ENCODE results near the gene IRAK2. TPM values are rescaled to one million over a fixed set of nuclear protein-coding genes. Genes with fewer than 3 reads are reported as not detected.

The IRAK2 gene
- total and polyA plus RNA-seq, 2 of the 8 experiments (the other 6 are each of a cell fraction or from before 2014, with no cell fraction given), result 1.5 TPM

GRCh38 chr3:10229576-10229975, 64.9 kb downstream of the IRAK2 start:
- H3K9ac ChIP-seq (replicated peaks in 1 of 4; ENCODE audit: extremely low read depth in 1 of 4, low read depth in 3 of 4, low read length in 3 of 4), result no peak overlapping the region
- H3K79me1 ChIP-seq (ENCODE audit: low read depth, low read length), result no peaks in the 10 kb centered on the region
- no peaks in the 10 kb centered on the region for H3K9me3 ChIP-seq (ENCODE audit: insufficient read depth in 2 of 2, low read depth in 1 of 2, low read length in 1 of 2)
- no peaks in the 10 kb centered on the region; a peak in 1 of 8 replicates for H3K36me3 ChIP-seq (ENCODE audit: control insufficient read depth in 2 of 4, insufficient read depth in 4 of 4, low read length in 3 of 4)
- H2BK5ac ChIP-seq (ENCODE audit: low read depth, low read length), result no peak overlapping the region
- 93% methylated on average over 7 of the region's 7 CpGs; no CpG with 5 or more reads in 1 of the 2 experiments for WGBS, 2 experiments (ENCODE audit: extremely low coverage in 1 of 2, insufficient coverage in 1 of 2, insufficient read length in 1 of 2, insufficient replicate concordance in 2 of 2, low coverage in 1 of 2, low lambda C conversion rate in 2 of 2, missing lambda C conversion rate in 1 of 2)
- no peak overlapping the region for H3K14ac ChIP-seq (ENCODE audit: insufficient read length)
- H3K4me1 ChIP-seq (replicated peaks in 1 of 4; ENCODE audit: control insufficient read depth in 3 of 4, insufficient read depth in 4 of 4, low read length in 3 of 4), result peaks cover 2 to 15% (median 8%) of the 10 kb centered on the region in 4 experiments
- H3K4ac ChIP-seq (replicated peaks; ENCODE audit: insufficient read length, low read depth, low read length), result no peak overlapping the region
- H3K56ac ChIP-seq (replicated peaks; ENCODE audit: insufficient read length, low read depth, low read length), result no peak overlapping the region
- FAIRE-seq (no peak), DNase-seq (ENCODE audit: low read depth in 1 of 2, low spot score in 2 of 2) (no peak)
- H3K27ac ChIP-seq (ENCODE audit: low read depth, low read length), result no peak overlapping the region
- H3K18ac ChIP-seq (ENCODE audit: extremely low read depth, low read length), result no peak overlapping the region
- H3K27me3 ChIP-seq (replicated peaks in 1 of 4; ENCODE audit: control insufficient read depth in 3 of 4, extremely low read depth in 1 of 4, insufficient read depth in 3 of 4, low read length in 3 of 4), result no peaks in the 10 kb centered on the region
- no peak overlapping the region for H2BK15ac ChIP-seq (ENCODE audit: low read length)
- H4K8ac ChIP-seq (ENCODE audit: extremely low read depth, insufficient read depth, low read length), result no peak overlapping the region
- H4K91ac ChIP-seq (replicated peaks; ENCODE audit: insufficient read length, low read length), result no peak overlapping the region
- no peak overlapping the region for H3K4me3 ChIP-seq (ENCODE audit: extremely low read depth in 1 of 4, insufficient read depth in 2 of 4, low read depth in 3 of 4, low read length in 4 of 4)
- POLR2A ChIA-PET (ENCODE audit: partially characterized antibody), result interaction anchor here (0.6 kb wide), 1 partner anchor 14 kb away, joined by 3 read pairs; no protein-coding TSS in a partner anchor
- H4K20me1 ChIP-seq (replicated peaks in 1 of 2; ENCODE audit: control insufficient read depth in 1 of 2, insufficient read depth in 2 of 2, low read length in 2 of 2), result no peaks in the 10 kb centered on the region
- no peak overlapping the region for H2AFZ ChIP-seq (ENCODE audit: low read length)
- H3K79me2 ChIP-seq (ENCODE audit: control insufficient read depth in 1 of 2, insufficient read depth in 2 of 2, low read length in 2 of 2), result no peaks in the 10 kb centered on the region
- CTCF ChIA-PET (ENCODE audit: partially characterized antibody), result interaction anchor here (0.6 to 1.3 kb wide), 2 partner anchors 34 to 108 kb away, joined by 4 to 7 read pairs; no protein-coding TSS in a partner anchor
- H2AK5ac ChIP-seq (ENCODE audit: low read depth, low read length), result no peak overlapping the region
- H2BK20ac ChIP-seq (ENCODE audit: low read length), result no peak overlapping the region
- no peak overlapping the region for H2BK120ac ChIP-seq (replicated peaks; ENCODE audit: low read depth, low read length)
- peaks cover under 1% of the 10 kb centered on the region; the same call in 1 of the 2 replicates for H3K23me2 ChIP-seq (ENCODE audit: low read depth, low read length)
- no peak overlapping the region for H3K23ac ChIP-seq (ENCODE audit: insufficient read length)
- no peak overlapping the region for H2BK12ac ChIP-seq (ENCODE audit: low read depth, low read length)
- no peak overlapping the region for H4K5ac ChIP-seq (ENCODE audit: insufficient read length, low read depth, low read length)
- no peak overlapping the region for H3K4me2 ChIP-seq (ENCODE audit: insufficient read depth in 1 of 2, low read depth in 2 of 2, low read length in 2 of 2)
- TF ChIP-seq CHD2 (IDR thresholded peaks at IDR 0.05; ENCODE audit: low read length), result no peak
- TF ChIP-seq EP300 (IDR thresholded peaks at IDR 0.05; ENCODE audit: borderline replicate concordance in 1 of 2, low read depth in 2 of 2, low read length in 2 of 2), result no peak
- TF ChIP-seq NANOG (IDR thresholded peaks at IDR 0.05; ENCODE audit: insufficient read depth, low read depth, low read length, poor library complexity, severe bottlenecking), result no peak
- no peak for TF ChIP-seq SAP30 (IDR thresholded peaks at IDR 0.05; ENCODE audit: insufficient read depth, insufficient replicate concordance, low read length)
- TF ChIP-seq SIN3A (conservative IDR thresholded peaks at IDR 0.05 in 1 of 2, IDR thresholded peaks at IDR 0.05 in 1 of 2; ENCODE audit: low read depth in 1 of 2, low read length in 2 of 2), result no peak
- no peak for TF ChIP-seq E2F6 (IDR thresholded peaks at IDR 0.05)
- no peak for TF ChIP-seq SRF (IDR thresholded peaks at IDR 0.05; ENCODE audit: low read depth, low read length)
- no peak for TF ChIP-seq ZNF274 (IDR thresholded peaks at IDR 0.05; ENCODE audit: borderline replicate concordance, extremely low read depth, low read length)
- no peak for TF ChIP-seq RBBP5 (IDR thresholded peaks at IDR 0.05; ENCODE audit: borderline replicate concordance, low read depth, low read length)
- TF ChIP-seq RAD21 (IDR thresholded peaks at IDR 0.05 in 1 of 2, conservative IDR thresholded peaks at IDR 0.05 in 1 of 2; ENCODE audit: low read depth in 2 of 2, low read length in 2 of 2), result no peak
- TF ChIP-seq CHD1 (IDR thresholded peaks at IDR 0.05; ENCODE audit: low read depth, low read length), result no peak
- no peak for TF ChIP-seq BCL11A (IDR thresholded peaks at IDR 0.05; ENCODE audit: low read depth in 2 of 2, low read length in 2 of 2)

Measured in H1 (cell line).